ENCODE results near the gene AP3B1.
A peak's percentile ranks its signal among the peaks of the same experiment; 100 is the strongest.

- TF ChIP-seq, protein P1, sequence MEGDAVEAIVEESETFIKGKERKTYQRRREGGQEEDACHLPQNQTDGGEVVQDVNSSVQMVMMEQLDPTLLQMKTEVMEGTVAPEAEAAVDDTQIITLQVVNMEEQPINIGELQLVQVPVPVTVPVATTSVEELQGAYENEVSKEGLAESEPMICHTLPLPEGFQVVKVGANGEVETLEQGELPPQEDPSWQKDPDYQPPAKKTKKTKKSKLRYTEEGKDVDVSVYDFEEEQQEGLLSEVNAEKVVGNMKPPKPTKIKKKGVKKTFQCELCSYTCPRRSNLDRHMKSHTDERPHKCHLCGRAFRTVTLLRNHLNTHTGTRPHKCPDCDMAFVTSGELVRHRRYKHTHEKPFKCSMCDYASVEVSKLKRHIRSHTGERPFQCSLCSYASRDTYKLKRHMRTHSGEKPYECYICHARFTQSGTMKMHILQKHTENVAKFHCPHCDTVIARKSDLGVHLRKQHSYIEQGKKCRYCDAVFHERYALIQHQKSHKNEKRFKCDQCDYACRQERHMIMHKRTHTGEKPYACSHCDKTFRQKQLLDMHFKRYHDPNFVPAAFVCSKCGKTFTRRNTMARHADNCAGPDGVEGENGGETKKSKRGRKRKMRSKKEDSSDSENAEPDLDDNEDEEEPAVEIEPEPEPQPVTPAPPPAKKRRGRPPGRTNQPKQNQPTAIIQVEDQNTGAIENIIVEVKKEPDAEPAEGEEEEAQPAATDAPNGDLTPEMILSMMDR (IDR thresholded peaks at IDR 0.05) = peak; percentile 40 to 68 (median 58)
- no peak for TF ChIP-seq POLR2A (IDR thresholded peaks at IDR 0.05)
Observed at GRCh38 chr5:78269088-78269703, 25.3 kb downstream of the AP3B1 start.

Data from Peyer's patch (tissue), 4 donors.